HG02852 (cell line): ENCODE measurements around the gene KCTD1.
"Not testable (repeated sequence)": the region's sequence is repeated elsewhere in the genome, so short reads cannot be mapped to it uniquely, and the experiment has no call there.

Source experiments
- ATAC-seq: cut with Tn5 transposase; IDR thresholded peaks from one replicate; pipeline ENCODE4 v1.9.1; 2021; ENCODE audit warnings: mild to moderate bottlenecking, moderate library complexity; ENCODE audit not compliant: unreplicated experiment

The KCTD1 gene

GRCh38 chr18:26458526-26459232 is 89.7 kb downstream of the KCTD1 start:
- peak; percentile 69 for ATAC-seq

- no peak for ATAC-seq
These were observed 90.6 kb downstream of the KCTD1 start for GRCh38 chr18:26457611-26458353.

GRCh38 chr18:26457195-26457594 is 91.2 kb downstream of the KCTD1 start:
- no peak for ATAC-seq

- ATAC-seq, result no peak
These were observed 92.3 kb downstream of the KCTD1 start for GRCh38 chr18:26456070-26456491.

GRCh38 chr18:26455639-26456038 is 92.7 kb downstream of the KCTD1 start:
- ATAC-seq, result no peak

GRCh38 chr18:26454616-26455015 is 93.7 kb downstream of the KCTD1 start:
- no peak for ATAC-seq

- no peak for ATAC-seq
These were observed 94.2 kb downstream of the KCTD1 start for GRCh38 chr18:26454192-26454591.

GRCh38 chr18:26453386-26453901 is 94.9 kb downstream of the KCTD1 start:
- ATAC-seq, result peak; percentile 29

- ATAC-seq, result no peak
These were observed 97.2 kb downstream of the KCTD1 start for GRCh38 chr18:26450989-26451682.

GRCh38 chr18:26448714-26449159 is 99.6 kb downstream of the KCTD1 start:
- ATAC-seq, result no peak

GRCh38 chr18:26443853-26444252 is 104.5 kb downstream of the KCTD1 start:
- ATAC-seq, result no peak

- ATAC-seq, result no peak
These were observed 106.2 kb downstream of the KCTD1 start for GRCh38 chr18:26442126-26442525.

- ATAC-seq, result no peak
These were observed 107.7 kb downstream of the KCTD1 start for GRCh38 chr18:26440644-26441043.

GRCh38 chr18:26439537-26439936 is 108.8 kb downstream of the KCTD1 start:
- ATAC-seq, result no peak

GRCh38 chr18:26438980-26439379 is 109.4 kb downstream of the KCTD1 start:
- ATAC-seq, result peak; percentile 100

- not testable (repeated sequence) for ATAC-seq
These were observed 110.7 kb downstream of the KCTD1 start for GRCh38 chr18:26437634-26438033.

GRCh38 chr18:26436176-26437051 is 111.9 kb downstream of the KCTD1 start:
- ATAC-seq, result no peak

- ATAC-seq, result no peak
These were observed 112.8 kb downstream of the KCTD1 start for GRCh38 chr18:26435415-26436095.

GRCh38 chr18:26434887-26435286 is 113.5 kb downstream of the KCTD1 start:
- no peak for ATAC-seq
